B cell (primary cell): ENCODE results near the gene FAM222A.

Source experiments
- EZH2 ChIP-seq: IDR thresholded peaks from 2 replicates; pipeline ENCODE4 v1.6.1; 2012; ENCODE audit warnings: borderline replicate concordance, low read depth, mild to moderate bottlenecking, moderate library complexity, low read length; ENCODE audit not compliant: insufficient read depth, poor library complexity, severe bottlenecking
- TF ChIP-seq, protein P1 (sequence below): fragments of 200-600 bp; IDR thresholded peaks from one replicate; pipeline ENCODE4 v1.8.0; 2022; ENCODE audit warnings: antibody characterized with exemption, mild to moderate bottlenecking

GRCh38 chr12:109764776-109765445 lies 51.3 kb downstream of the FAM222A start:
- TF ChIP-seq, protein P1, sequence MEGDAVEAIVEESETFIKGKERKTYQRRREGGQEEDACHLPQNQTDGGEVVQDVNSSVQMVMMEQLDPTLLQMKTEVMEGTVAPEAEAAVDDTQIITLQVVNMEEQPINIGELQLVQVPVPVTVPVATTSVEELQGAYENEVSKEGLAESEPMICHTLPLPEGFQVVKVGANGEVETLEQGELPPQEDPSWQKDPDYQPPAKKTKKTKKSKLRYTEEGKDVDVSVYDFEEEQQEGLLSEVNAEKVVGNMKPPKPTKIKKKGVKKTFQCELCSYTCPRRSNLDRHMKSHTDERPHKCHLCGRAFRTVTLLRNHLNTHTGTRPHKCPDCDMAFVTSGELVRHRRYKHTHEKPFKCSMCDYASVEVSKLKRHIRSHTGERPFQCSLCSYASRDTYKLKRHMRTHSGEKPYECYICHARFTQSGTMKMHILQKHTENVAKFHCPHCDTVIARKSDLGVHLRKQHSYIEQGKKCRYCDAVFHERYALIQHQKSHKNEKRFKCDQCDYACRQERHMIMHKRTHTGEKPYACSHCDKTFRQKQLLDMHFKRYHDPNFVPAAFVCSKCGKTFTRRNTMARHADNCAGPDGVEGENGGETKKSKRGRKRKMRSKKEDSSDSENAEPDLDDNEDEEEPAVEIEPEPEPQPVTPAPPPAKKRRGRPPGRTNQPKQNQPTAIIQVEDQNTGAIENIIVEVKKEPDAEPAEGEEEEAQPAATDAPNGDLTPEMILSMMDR = no peak
- TF ChIP-seq EZH2 = no peak
